AG08395 (cell line): ENCODE measurements around the gene ACYP2.

Source experiments
- DNase-seq: peaks from one replicate; pipeline ENCODE4 v3.0.0; 2012; ENCODE audit warnings: mixed read lengths, low spot score

ACYP2 gene

DNA sequence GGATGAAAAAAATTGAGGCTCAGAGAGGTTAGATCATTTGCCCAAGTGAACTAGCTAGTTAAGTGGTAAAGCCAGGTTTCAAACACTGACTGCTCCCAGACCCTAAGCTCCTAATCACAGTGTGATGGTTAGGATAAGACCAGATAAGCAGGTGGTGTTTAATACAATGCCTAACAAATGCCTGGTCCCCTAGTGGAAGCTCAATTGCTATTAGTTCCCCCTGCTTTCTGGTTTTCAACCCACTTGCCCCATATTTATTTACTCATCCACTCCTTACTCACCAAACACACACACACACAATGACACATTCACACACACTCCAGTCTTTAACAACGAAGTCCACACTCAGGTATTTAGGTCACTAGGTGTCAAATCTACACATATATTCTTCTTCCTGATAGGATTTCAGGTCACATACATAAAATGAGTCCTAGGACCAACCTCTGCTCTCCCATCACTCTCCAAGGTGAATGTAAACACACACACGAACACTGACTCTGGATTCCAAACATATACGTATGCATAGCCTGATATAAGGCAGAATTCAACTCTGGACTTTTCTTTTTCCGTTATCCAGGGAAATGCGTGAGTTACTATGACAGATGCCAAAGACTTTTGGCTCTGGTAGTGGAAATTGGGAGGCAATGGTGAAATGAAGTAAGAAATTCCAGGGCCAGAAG is 214.2 kb downstream of the ACYP2 start:
- no peak for DNase-seq

- peak; percentile 99 for DNase-seq
These were observed 214.9 kb downstream of the ACYP2 start for GRCh38 chr2:54330162-54330925.

- DNase-seq = no peak
These were observed 215.8 kb downstream of the ACYP2 start for GRCh38 chr2:54330926-54331835.

DNA sequence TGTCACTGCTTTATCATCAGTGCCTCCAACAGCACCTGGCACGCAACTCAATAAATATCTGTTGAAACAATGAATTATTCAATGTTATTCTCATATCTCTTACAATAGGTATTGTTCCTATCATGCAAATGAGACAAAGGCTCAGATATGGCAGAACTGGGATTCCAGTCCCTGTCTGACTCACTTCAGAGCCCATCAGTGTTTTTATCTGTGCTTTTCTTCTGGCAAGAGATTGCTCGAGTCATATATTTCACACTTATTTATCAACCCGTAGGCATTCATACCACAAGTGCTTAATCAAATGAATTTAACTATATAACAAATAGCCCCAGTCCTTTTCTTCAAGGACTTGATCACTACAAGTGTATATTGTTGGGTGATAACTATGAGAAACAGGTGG is 217.0 kb downstream of the ACYP2 start:
- DNase-seq = no peak

DNA sequence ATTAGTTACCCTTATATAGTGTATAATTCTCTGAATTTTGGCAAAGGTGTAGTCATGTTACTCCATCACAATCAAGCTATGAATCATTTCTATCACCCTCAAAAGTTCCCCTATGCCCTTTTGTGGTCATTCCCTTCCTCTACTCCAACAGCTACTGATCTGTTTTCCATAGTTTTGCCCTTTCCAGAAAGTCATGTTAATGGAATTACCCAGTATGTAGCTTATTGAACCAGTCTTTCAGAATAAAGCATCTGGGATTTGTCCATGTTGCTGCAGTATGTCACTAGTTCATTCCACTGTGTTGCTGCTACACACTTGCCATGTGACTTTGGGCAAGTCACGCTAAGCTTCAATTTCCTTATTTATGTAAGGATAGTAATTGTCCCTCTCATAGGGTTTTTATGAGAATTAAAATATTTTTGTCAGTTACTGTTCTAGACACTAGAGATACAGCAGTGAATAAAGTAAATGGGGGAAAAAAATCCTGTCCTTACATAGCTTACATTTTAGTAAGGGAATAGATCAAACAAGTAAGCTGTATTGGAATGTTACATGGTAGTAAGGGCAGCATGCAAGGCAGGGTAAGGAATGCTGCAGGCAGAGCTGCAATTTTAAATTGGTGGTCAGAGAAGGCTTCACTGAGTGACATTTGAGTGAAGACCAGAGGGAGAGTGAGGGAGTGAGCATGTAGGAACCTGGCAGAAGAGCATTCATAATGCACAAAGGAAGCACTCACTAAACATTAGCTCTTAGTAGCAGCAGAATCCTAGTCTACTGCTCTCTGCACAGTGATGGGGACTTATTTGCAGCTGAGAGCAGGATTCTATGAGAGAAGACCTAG is 220.9 kb downstream of the ACYP2 start:
- DNase-seq = peak; percentile 62

DNA sequence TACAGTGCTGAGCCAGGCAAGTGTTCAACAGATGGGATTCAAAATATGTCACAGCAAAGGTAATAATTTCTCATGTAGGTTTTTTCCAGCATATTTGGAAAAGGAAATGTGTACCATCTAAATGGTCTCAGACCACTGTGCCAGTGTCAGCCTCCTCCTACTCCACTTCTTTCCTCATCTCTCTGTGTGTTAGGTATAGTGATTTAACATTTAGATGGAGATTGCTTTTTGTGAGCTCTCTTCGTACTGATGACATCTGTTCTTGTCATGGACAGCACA is 221.5 kb downstream of the ACYP2 start:
- no peak for DNase-seq

DNA sequence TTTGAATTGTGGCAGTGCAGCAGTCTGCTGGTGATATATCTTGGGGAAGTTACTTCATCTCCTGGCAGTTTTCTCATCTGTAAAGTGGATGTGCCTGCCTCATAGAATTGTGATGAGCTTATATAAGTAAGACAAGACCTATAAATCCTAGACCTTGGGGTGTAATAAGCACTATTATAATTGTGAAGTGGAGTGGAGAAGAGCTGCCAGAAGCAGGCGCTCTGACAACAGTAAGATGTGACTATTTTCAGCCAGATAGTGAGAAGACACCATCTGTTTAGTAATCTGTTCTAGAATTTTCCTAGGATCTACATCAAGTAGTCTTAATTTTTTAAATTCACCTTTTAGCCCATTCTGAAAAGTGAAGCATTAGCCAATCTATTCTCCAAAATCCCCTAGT is 226.2 kb downstream of the ACYP2 start:
- no peak for DNase-seq

DNA sequence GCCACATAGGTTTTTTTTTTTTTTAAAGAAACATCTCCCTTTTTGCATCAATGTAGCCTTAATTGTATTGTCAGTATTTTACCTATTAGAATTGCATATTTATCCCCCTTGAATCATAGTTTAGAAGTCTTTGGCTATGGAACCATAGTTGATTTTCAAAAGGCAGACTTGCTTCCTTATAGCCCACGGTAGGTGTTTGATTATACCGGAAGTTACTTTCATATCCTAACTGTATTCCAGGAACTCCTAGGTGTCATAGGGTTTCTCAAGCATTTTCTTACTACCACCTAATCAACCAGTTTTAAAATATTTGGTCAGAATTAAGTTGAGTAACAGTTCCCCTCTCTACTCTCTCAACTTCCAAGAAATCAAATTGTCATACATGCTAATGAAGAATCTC is 227.2 kb downstream of the ACYP2 start:
- no peak for DNase-seq

DNA sequence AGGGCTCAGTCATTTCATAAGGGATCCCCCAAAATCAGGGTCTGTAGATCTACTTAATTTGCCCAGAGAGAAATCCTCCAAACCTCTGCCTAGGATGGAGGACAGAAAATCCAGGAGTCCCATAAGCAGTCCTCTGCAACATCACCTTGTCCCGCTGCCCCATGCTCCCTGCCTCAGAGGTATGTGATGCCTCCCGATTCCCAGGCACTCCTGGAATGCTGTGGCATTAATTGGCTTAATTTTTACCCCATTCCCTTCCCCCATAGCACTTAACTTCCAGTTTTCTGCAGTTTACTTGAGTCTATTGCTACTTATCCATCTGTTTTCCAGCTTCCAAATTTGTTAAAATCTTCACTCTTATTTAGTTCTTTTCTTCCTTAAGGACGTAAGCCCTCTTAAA is 232.2 kb downstream of the ACYP2 start:
- no peak for DNase-seq

DNA sequence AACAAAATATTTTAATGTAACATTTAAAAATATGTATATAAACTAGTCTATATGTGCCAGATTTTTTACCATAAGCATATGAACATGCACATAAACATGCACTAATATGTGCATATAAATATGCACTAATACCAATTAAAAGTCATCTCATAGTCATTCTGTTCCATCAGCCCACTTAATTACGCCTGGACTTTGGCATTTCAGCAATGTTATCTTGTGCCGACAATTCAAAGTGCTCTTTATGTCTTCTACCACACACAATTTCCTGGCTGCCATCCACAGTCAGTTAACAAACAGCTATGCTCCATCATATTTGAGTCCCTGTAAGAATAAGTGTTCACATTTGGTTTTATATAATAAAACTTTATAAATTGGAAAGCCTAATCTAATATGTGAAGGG is 233.2 kb downstream of the ACYP2 start:
- no peak for DNase-seq

- DNase-seq = no peak
These were observed 235.0 kb downstream of the ACYP2 start for GRCh38 chr2:54350426-54350825.

DNA sequence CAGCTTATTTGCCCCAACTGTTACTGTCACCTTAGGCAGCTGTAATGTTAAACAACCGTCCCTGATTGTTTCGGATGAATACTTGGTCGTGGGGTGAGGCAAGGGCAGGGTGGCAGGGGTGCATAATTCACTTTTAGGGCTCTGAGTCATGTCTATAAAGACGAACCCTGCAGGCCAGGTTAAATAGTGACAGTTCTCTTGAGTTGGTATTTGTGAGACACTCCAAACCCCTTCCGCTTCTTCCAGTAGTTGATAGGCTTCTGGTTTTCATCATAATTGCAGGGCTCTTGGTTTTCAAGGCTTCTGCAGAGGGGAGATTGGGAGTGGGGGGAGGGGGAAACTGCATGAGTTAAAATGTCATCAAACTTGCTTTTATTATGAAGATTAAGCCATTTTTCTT is 237.8 kb downstream of the ACYP2 start:
- DNase-seq = no peak
